Naive B cell (primary cell): Measurements from ENCODE around the gene SHMT2. TPM values are rescaled to one million over a fixed set of nuclear protein-coding genes. Genes with fewer than 3 reads are reported as not detected.
"Not testable (repeated sequence)": the region's sequence is repeated elsewhere in the genome, so short reads cannot be mapped to it uniquely, and the experiment has no call there.

ENCODE experiments used
- ATAC-seq, 2 donors: fragments of 150-1000 bp; cut with Tn5 transposase; 2 replicates each; pipeline ENCODE4 v1.10.0; 2021; ENCODE audit warnings: low read depth in 2 of 2, mild to moderate bottlenecking in 2 of 2, moderate library complexity in 2 of 2
- DNase-seq: peaks from one replicate; pipeline ENCODE4 v3.0.0; 2022
- H3K27ac Mint-ChIP-seq, 6 donors: one replicate each; pipeline ENCODE4 v1.8.0; 2020 to 2022; ENCODE audit warnings: mild to moderate bottlenecking in 6 of 6, mixed read lengths in 6 of 6, moderate library complexity in 5 of 6, inconsistent platforms in 2 of 6
- H3K27me3 Mint-ChIP-seq, 3 donors: one replicate each; pipeline ENCODE4 v1.8.0; 2021 to 2022; ENCODE audit warnings: mixed read lengths in 3 of 3, mild to moderate bottlenecking in 1 of 3
- H3K36me3 Mint-ChIP-seq, 2 donors: one replicate each; pipeline ENCODE4 v1.8.0; 2020 to 2022; ENCODE audit warnings: mixed read lengths in 2 of 2, inconsistent platforms in 1 of 2, mild to moderate bottlenecking in 1 of 2
- H3K4me1 Mint-ChIP-seq, 3 donors: one replicate each; pipeline ENCODE4 v1.8.0; 2020 to 2022; ENCODE audit warnings: mixed read lengths in 3 of 3, inconsistent platforms in 1 of 3, mild to moderate bottlenecking in 1 of 3, moderate library complexity in 1 of 3
- H3K4me3 Mint-ChIP-seq, 8 donors: one replicate each; pipeline ENCODE4 v1.8.0; 2020 to 2022; ENCODE audit warnings: mild to moderate bottlenecking in 8 of 8, mixed read lengths in 8 of 8, moderate library complexity in 8 of 8, inconsistent platforms in 2 of 8
- H3K9me3 Mint-ChIP-seq, 7 donors: one replicate each; pipeline ENCODE4 v1.8.0; 2020 to 2022; ENCODE audit warnings: mixed read lengths in 7 of 7, mild to moderate bottlenecking in 5 of 7, inconsistent platforms in 2 of 7, moderate library complexity in 1 of 7
- polyA plus RNA-seq, 6 donors: library from polyadenylated mRNA; unstranded; fragments of 300-500 nt; fragmentation: Illumina TruSeq; gene quantifications; one replicate each; pipeline ENCODE4 v1.2.3, GENCODE V29; 2021; ENCODE audit warnings: low read depth in 6 of 6

The SHMT2 gene
- polyA plus RNA-seq, 6 donors from 2014 or later = 160 to 183 (median 173) TPM

DNA sequence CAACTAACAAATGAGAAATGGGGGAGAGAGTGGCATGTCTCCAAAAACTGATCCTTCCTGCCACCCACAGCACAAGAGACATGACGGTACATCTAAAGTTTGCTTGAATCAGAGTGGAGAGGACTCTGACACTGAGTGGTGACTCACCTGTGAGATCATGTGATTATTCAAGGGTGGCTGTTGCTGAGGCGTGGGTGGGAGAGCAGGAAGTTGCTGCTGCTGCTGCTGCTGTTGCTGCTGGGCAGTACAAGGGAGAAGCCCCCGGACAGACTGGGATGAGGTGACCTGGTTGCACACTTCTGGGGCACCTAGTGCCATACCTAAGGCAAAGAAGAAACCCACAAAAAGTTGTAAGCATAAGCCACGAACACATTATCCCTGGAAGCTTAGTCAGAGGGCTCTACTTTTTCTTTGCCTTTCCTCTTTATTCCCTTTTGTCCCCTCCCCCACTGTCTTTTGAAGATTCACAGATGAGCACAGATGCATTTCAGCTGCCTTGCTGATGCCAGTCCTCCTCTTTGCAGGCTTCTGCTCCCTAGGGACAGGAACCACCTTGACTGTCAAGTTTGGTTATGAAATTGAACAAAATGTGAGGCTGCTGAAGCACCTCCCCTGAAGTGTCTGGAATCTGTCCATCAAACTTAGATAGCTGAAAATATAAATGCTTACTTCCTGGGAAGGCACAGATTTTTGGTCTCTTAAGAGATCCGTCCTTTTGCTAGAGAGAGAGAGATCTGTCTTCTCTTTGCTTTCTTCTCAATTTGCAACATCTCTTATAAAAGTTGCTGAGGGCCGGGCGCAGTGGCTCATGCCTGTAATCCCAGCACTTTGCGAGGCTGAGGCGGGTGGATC, 50.9 kb downstream of the SHMT2 start:
- DNase-seq (peak; percentile 59), ATAC-seq (peak; percentile 98 to 99)
- Mint-ChIP-seq H3K4me3 (peak overlapping the region in 5 of 8 donors; percentile 33 to 66 (median 59)), H3K27ac (peak overlapping the region; percentile 85 to 95 (median 92)), H3K27me3 (no peaks in the 10 kb centered on the region), H3K4me1 (peaks cover 15 to 35% (median 19%) of the 10 kb centered on the region in 3 donors), H3K36me3 (peaks cover 14 to 42% of the 10 kb centered on the region in 2 donors), H3K9me3 (no peaks in the 10 kb centered on the region)

DNA sequence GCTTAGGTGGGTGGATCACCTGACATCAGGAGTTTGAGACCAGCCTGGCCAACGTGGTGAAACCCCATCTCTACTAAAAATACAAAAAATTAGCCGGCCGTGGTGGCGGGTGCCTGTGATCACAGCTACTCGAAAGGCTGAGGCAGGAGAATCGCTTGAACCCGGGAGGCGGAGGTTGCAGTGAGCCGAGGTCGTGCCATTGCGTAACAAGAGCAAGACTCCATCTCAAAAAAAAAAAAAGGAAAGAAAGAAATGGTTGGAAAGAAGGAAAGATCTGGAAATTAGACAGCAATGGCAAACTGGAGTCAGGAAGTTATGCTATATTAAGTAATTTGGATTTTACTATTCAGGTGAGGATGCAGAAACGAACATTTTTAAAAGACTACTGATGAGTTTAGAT, 52.6 kb downstream of the SHMT2 start:
- H3K9me3 Mint-ChIP-seq, ATAC-seq, DNase-seq, H3K4me3 Mint-ChIP-seq, H3K27me3 Mint-ChIP-seq: not testable (repeated sequence)
- Mint-ChIP-seq H3K4me1 (peaks cover 19 to 40% (median 23%) of the 10 kb centered on the region in 3 donors), H3K27ac (peak overlapping the region in 2 of 6 donors; percentile 34 to 67), H3K36me3 (peaks cover 14 to 51% of the 10 kb centered on the region in 2 donors)

Other genes with a start within 250 kb of the SHMT2 start
- 1 to 10 TPM; 2.0 to 4.8 (median 2.6) TPM for gene ZBTB39, start 223.2 kb upstream of the SHMT2 start, polyA plus RNA-seq
- gene TAC3, start 213.2 kb upstream of the SHMT2 start, polyA plus RNA-seq = not detected
- gene MYO1A, start 179.6 kb upstream of the SHMT2 start, polyA plus RNA-seq = not detected
- gene NEMP1, start 150.9 kb upstream of the SHMT2 start, polyA plus RNA-seq = 1 to 10 TPM; 3.9 to 7.1 (median 5.9) TPM
- 1 to 10 TPM in 5 of 6 donors, under 1 TPM in 1; 0.54 to 2.6 (median 1.6) TPM for gene NAB2, start 140.6 kb upstream of the SHMT2 start, polyA plus RNA-seq
- gene STAT6, start 118.3 kb upstream of the SHMT2 start, polyA plus RNA-seq = 100 to 1,000 TPM in 5 of 6 donors, 10 to 100 TPM in 1; 88.2 to 172 (median 159) TPM
- under 1 TPM in 3 of 6 donors, not detected in 3; 0.04 to 0.55 (median 0.09) TPM for gene LRP1, start 101.2 kb upstream of the SHMT2 start, polyA plus RNA-seq
- not detected for gene LRP1-AS, start 82.1 kb upstream of the SHMT2 start, polyA plus RNA-seq
- 1 to 10 TPM; 1.2 to 4.9 (median 2.8) TPM for gene NXPH4, start 12.9 kb upstream of the SHMT2 start, polyA plus RNA-seq
- gene STAC3, start 21.5 kb downstream of the SHMT2 start, polyA plus RNA-seq = under 1 TPM in 4 of 6 donors, not detected in 2; 0.32 to 0.43 (median 0.38) TPM
- gene R3HDM2, start 201.3 kb downstream of the SHMT2 start, polyA plus RNA-seq = 10 to 100 TPM in 3 of 6 donors, 1 to 10 TPM in 3; 2.9 to 20.4 (median 10.2) TPM
- gene INHBC, start 205.1 kb downstream of the SHMT2 start, polyA plus RNA-seq = not detected
- gene INHBE, start 225.6 kb downstream of the SHMT2 start, polyA plus RNA-seq = under 1 TPM in 1 of 6 donors, not detected in 5; 0.44 TPM
- gene GLI1, start 230.1 kb downstream of the SHMT2 start, polyA plus RNA-seq = 1 to 10 TPM in 4 of 6 donors, under 1 TPM in 2; 0.27 to 2.4 (median 1.1) TPM